ENCODE measurements around the gene TNFAIP8.

TNFAIP8 gene

GRCh38 chr5:119353213-119353612 is 2.6 kb upstream of the TNFAIP8 start:
- no peak for DNase-seq

GRCh38 chr5:119353686-119354366 is 2.0 kb upstream of the TNFAIP8 start:
- DNase-seq: no peak

GRCh38 chr5:119354537-119355243 is 1.1 kb upstream of the TNFAIP8 start:
- DNase-seq: no peak

GRCh38 chr5:119355244-119355638 is 578 bp upstream of the TNFAIP8 start:
- peak; percentile 59 for DNase-seq

- no peak for DNase-seq
Measured at GRCh38 chr5:119356612-119357188, 881 bp downstream of the TNFAIP8 start.

- DNase-seq: no peak
Measured at GRCh38 chr5:119357270-119357669, 1.5 kb downstream of the TNFAIP8 start.

- no peak for DNase-seq
Measured at GRCh38 chr5:119357808-119358529, 2.1 kb downstream of the TNFAIP8 start.

- DNase-seq: no peak
Measured at GRCh38 chr5:119358530-119358900, 2.7 kb downstream of the TNFAIP8 start.

GRCh38 chr5:119358901-119359603 is 3.2 kb downstream of the TNFAIP8 start:
- no peak for DNase-seq

GRCh38 chr5:119359737-119360413 is 4.1 kb downstream of the TNFAIP8 start:
- DNase-seq: no peak

- no peak for DNase-seq
Measured at GRCh38 chr5:119360905-119361593, 5.2 kb downstream of the TNFAIP8 start.

- no peak for DNase-seq
Measured at GRCh38 chr5:119361594-119362125, 5.8 kb downstream of the TNFAIP8 start.

GRCh38 chr5:119362714-119363113 is 6.9 kb downstream of the TNFAIP8 start:
- no peak for DNase-seq

- DNase-seq: no peak
Measured at GRCh38 chr5:119363271-119363670, 7.5 kb downstream of the TNFAIP8 start.

- DNase-seq: no peak
Measured at GRCh38 chr5:119363936-119364335, 8.1 kb downstream of the TNFAIP8 start.

GRCh38 chr5:119365847-119366539 is 10.2 kb downstream of the TNFAIP8 start:
- DNase-seq: no peak

GRCh38 chr5:119366540-119366881 is 10.7 kb downstream of the TNFAIP8 start:
- DNase-seq: no peak

- no peak for DNase-seq
Measured at GRCh38 chr5:119367502-119368237, 11.9 kb downstream of the TNFAIP8 start.

GRCh38 chr5:119368238-119368630 is 12.4 kb downstream of the TNFAIP8 start:
- peak; percentile 58 for DNase-seq

- DNase-seq: no peak
Measured at GRCh38 chr5:119370486-119370885, 14.7 kb downstream of the TNFAIP8 start.
